OCI-LY7 (cell line): ENCODE results near the gene SCGB2A2. TPM values are rescaled to one million over a fixed set of nuclear protein-coding genes. Genes with fewer than 3 reads are reported as not detected.

ENCODE experiments used
- BruUV-seq: library from RNA; stranded (reverse); fragments of 400-500 nt; replicated peaks from 2 replicates; lab custom pipeline; 2021; lab: Mats Ljungman, UMichigan
- CTCF ChIA-PET: fragments of 300-600 bp; sonication (Branson Sonifier 250); formaldehyde crosslinking; loops from one replicate; lab custom pipeline; 2022; ENCODE audit warnings: antibody characterized with exemption; ENCODE audit not compliant: unreplicated experiment; lab: Charles Lee
- POLR2A ChIA-PET: fragments of 300-600 bp; sonication (Branson Sonifier 250); formaldehyde crosslinking; loops from one replicate; lab custom pipeline; 2022; ENCODE audit warnings: antibody characterized with exemption; lab: Charles Lee
- DNase-seq: peaks from one replicate; pipeline ENCODE4 v3.0.0-alpha.2; 2015; ENCODE audit warnings: low spot score
- H2AFZ ChIP-seq: fragments of 200-600 bp; sonication (generic), shearing (Covaris generic); 2 replicates; pipeline ENCODE4 v1.6.1; 2014; ENCODE audit warnings: mild to moderate bottlenecking, antibody characterized with exemption, low read length, moderate library complexity
- H3K27ac ChIP-seq: fragments of 200-600 bp; sonication (generic); 2 replicates; pipeline ENCODE4 v1.5.1; 2014; ENCODE audit warnings: mixed run types, low read depth, mild to moderate bottlenecking, moderate library complexity, low read length, inconsistent platforms; ENCODE audit not compliant: poor library complexity, severe bottlenecking
- H3K36me3 ChIP-seq: fragments of 200-600 bp; sonication (generic); 2 replicates; pipeline ENCODE4 v1.6.1; 2014; ENCODE audit warnings: mild to moderate bottlenecking, antibody characterized with exemption, low read length, moderate library complexity, mixed read lengths; ENCODE audit not compliant: insufficient read depth
- H3K4me1 ChIP-seq: fragments of 200-600 bp; sonication (generic); 2 replicates; pipeline ENCODE4 v1.5.1; 2014; ENCODE audit warnings: mild to moderate bottlenecking, low read length; ENCODE audit not compliant: insufficient read depth, poor library complexity, severe bottlenecking
- H3K4me2 ChIP-seq: fragments of 200-600 bp; sonication (generic); 2 replicates; pipeline ENCODE4 v1.6.1; 2014; ENCODE audit warnings: mild to moderate bottlenecking, low read length
- H3K4me3 ChIP-seq: fragments of 200-600 bp; sonication (generic); 2 replicates; pipeline ENCODE4 v1.5.1; 2014; ENCODE audit warnings: mild to moderate bottlenecking, low read depth, low read length; ENCODE audit not compliant: poor library complexity, severe bottlenecking
- H3K79me2 ChIP-seq: fragments of 200-600 bp; sonication (generic); 2 replicates; pipeline ENCODE4 v1.6.1; 2016; ENCODE audit warnings: low read depth, mild to moderate bottlenecking, low read length, moderate library complexity, mixed read lengths; ENCODE audit not compliant: insufficient read depth
- H3K9me2 ChIP-seq: fragments of 200-600 bp; sonication (generic); 2 replicates; pipeline ENCODE4 v1.6.1; 2016; ENCODE audit warnings: mild to moderate bottlenecking, low read length, mixed read lengths; ENCODE audit not compliant: insufficient read depth
- H3K9me3 ChIP-seq: fragments of 200-600 bp; sonication (generic); 2 replicates; pipeline ENCODE4 v1.6.1; 2014; ENCODE audit warnings: mild to moderate bottlenecking, mixed run types, low read length, mixed read lengths
- H4K20me1 ChIP-seq: fragments of 200-600 bp; sonication (generic); 2 replicates; pipeline ENCODE4 v1.6.1; 2014; ENCODE audit warnings: mild to moderate bottlenecking, antibody characterized with exemption, low read length, moderate library complexity, mixed read lengths; ENCODE audit not compliant: insufficient read depth
- EZH2phosphoT487 ChIP-seq: fragments of 200-600 bp; sonication (generic); IDR thresholded peaks from 2 replicates; pipeline ENCODE4 v1.6.1; 2018; ENCODE audit warnings: low read depth, borderline replicate concordance, mild to moderate bottlenecking, mixed run types, antibody characterized with exemption, low read length, moderate library complexity, mixed read lengths
- intact Hi-C: fragments of 100-400 bp; cut with micrococcal nuclease; formaldehyde crosslinking; loops from one replicate; pipeline ENCODE4 v1.10.0; 2022; ENCODE audit not compliant: unreplicated experiment
- total RNA-seq, 2 experiments: library from RNA; depleted of rRNA in 1 of 2; stranded (reverse); fragments of >200 nt in 1 of 2; shearing (Covaris generic) in 1 of 2; gene quantifications; 2 replicates each; pipeline ENCODE4 v1.2.3, GENCODE V29; 2014 to 2022
- TF ChIP-seq, protein P1 (sequence below): fragments of 200-600 bp; sonication (generic); conservative IDR thresholded peaks from 2 replicates; pipeline ENCODE4 v1.5.1; 2014; ENCODE audit warnings: mild to moderate bottlenecking, antibody characterized with exemption, low read length, moderate library complexity, mixed read lengths

SCGB2A2 gene
- total RNA-seq, 2 experiments from 2014 or later, result not detected

- CTCF ChIA-PET, result no interaction called here
- H3K27ac ChIP-seq, result no peak overlapping the region
- H4K20me1 ChIP-seq, result no peaks in the 10 kb centered on the region
- no peak for DNase-seq
- H3K79me2 ChIP-seq, result no peaks in the 10 kb centered on the region
- POLR2A ChIA-PET, result interaction anchor here (1.2 kb wide), 1 partner anchor 9 kb away, joined by 3 read pairs; no protein-coding TSS in a partner anchor
- intact Hi-C loops, result no loop called here
- no peaks in the 10 kb centered on the region for H3K4me1 ChIP-seq
- H3K9me2 ChIP-seq, result no peaks in the 10 kb centered on the region
- H3K9me3 ChIP-seq, result no peaks in the 10 kb centered on the region
- no peaks in the 10 kb centered on the region for H3K36me3 ChIP-seq
- no peak for TF ChIP-seq EZH2phosphoT487
- TF ChIP-seq, protein P1, sequence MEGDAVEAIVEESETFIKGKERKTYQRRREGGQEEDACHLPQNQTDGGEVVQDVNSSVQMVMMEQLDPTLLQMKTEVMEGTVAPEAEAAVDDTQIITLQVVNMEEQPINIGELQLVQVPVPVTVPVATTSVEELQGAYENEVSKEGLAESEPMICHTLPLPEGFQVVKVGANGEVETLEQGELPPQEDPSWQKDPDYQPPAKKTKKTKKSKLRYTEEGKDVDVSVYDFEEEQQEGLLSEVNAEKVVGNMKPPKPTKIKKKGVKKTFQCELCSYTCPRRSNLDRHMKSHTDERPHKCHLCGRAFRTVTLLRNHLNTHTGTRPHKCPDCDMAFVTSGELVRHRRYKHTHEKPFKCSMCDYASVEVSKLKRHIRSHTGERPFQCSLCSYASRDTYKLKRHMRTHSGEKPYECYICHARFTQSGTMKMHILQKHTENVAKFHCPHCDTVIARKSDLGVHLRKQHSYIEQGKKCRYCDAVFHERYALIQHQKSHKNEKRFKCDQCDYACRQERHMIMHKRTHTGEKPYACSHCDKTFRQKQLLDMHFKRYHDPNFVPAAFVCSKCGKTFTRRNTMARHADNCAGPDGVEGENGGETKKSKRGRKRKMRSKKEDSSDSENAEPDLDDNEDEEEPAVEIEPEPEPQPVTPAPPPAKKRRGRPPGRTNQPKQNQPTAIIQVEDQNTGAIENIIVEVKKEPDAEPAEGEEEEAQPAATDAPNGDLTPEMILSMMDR, result no peak
- no peak overlapping the region for H3K4me3 ChIP-seq
- no peak overlapping the region for H2AFZ ChIP-seq
- H3K4me2 ChIP-seq, result no peak overlapping the region
- BruUV-seq, result no TSS peak
Measured at GRCh38 chr11:62273284-62273683, 3.3 kb downstream of the SCGB2A2 start.

GRCh38 chr11:62273789-62274275 is 3.9 kb downstream of the SCGB2A2 start:
- TF ChIP-seq, protein P1, result no peak
- no peak for TF ChIP-seq EZH2phosphoT487
- Histone ChIP-seq H3K27ac (no peak overlapping the region), H3K4me3 (no peak overlapping the region), H3K9me3 (no peaks in the 10 kb centered on the region), H3K36me3 (no peaks in the 10 kb centered on the region), H2AFZ (no peak overlapping the region), H3K4me1 (no peaks in the 10 kb centered on the region), H3K4me2 (no peak overlapping the region), H4K20me1 (no peaks in the 10 kb centered on the region), H3K79me2 (no peaks in the 10 kb centered on the region), H3K9me2 (no peaks in the 10 kb centered on the region)
- BruUV-seq, result no TSS peak
- intact Hi-C loops, result no loop called here
- CTCF ChIA-PET, result no interaction called here
- POLR2A ChIA-PET, result no interaction called here
- DNase-seq, result no peak

DNA sequence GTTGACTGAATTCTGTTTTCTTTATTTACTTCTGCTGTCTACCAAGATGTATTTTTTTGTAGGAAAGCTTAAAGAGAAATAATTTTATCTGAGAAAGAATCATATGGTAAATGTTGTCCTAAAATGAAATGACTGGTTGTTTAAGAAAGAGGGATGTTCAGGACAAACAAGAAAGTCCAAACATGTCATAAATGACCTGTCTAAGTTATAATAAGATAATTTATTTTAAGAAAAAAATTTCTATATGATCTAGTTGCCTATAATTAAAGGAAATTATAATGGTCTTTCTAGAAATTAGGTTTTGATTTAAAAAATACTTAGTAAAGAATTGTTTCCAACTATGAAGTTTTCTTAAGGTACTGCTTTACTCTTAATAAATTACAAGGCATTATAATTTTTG is 10.5 kb downstream of the SCGB2A2 start:
- Histone ChIP-seq H3K9me3 (peaks cover 14% of the 10 kb centered on the region; the same call in 1 of the 2 replicates), H3K4me1 (no peaks in the 10 kb centered on the region), H3K36me3 (no peaks in the 10 kb centered on the region), H3K79me2 (no peaks in the 10 kb centered on the region), H3K4me3 (no peak overlapping the region), H3K27ac (no peak overlapping the region), H3K4me2 (no peak overlapping the region), H3K9me2 (no peaks in the 10 kb centered on the region), H2AFZ (no peak overlapping the region), H4K20me1 (no peaks in the 10 kb centered on the region)
- POLR2A ChIA-PET, result no interaction called here
- CTCF ChIA-PET, result no interaction called here
- BruUV-seq, result no TSS peak
- DNase-seq, result no peak
- TF ChIP-seq, protein P1, result no peak
- TF ChIP-seq EZH2phosphoT487, result no peak
- intact Hi-C loops, result no loop called here
